Activated CD4-positive, alpha-beta T cell treated with anti-CD3 and anti-CD28 coated beads, Interleukin-2, amount 50 U/mL, for 4 hours (primary cell): ENCODE data around the gene MAP7D3.
"Not testable (repeated sequence)": the region's sequence is repeated elsewhere in the genome, so short reads cannot be mapped to it uniquely, and the experiment has no call there.

Source experiments
- DNase-seq, 2 experiments: peaks; one replicate each; pipeline ENCODE4 v3.0.0-alpha.2; 2020

Gene MAP7D3, protein sequence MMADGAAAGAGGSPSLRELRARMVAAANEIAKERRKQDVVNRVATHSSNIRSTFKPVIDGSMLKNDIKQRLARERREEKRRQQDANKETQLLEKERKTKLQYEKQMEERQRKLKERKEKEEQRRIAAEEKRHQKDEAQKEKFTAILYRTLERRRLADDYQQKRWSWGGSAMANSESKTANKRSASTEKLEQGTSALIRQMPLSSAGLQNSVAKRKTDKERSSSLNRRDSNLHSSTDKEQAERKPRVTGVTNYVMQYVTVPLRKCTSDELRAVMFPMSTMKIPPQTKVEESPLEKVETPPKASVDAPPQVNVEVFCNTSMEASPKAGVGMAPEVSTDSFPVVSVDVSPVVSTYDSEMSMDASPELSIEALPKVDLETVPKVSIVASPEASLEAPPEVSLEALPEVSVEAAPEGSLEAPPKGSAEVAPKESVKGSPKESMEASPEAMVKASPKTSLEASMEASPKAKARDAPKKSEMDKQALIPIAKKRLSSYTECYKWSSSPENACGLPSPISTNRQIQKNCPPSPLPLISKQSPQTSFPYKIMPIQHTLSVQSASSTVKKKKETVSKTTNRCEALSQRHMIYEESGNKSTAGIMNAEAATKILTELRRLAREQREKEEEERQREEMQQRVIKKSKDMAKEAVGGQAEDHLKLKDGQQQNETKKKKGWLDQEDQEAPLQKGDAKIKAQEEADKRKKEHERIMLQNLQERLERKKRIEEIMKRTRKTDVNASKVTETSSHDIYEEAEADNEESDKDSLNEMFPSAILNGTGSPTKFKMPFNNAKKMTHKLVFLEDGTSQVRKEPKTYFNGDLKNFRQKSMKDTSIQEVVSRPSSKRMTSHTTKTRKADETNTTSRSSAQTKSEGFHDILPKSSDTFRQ

DNA sequence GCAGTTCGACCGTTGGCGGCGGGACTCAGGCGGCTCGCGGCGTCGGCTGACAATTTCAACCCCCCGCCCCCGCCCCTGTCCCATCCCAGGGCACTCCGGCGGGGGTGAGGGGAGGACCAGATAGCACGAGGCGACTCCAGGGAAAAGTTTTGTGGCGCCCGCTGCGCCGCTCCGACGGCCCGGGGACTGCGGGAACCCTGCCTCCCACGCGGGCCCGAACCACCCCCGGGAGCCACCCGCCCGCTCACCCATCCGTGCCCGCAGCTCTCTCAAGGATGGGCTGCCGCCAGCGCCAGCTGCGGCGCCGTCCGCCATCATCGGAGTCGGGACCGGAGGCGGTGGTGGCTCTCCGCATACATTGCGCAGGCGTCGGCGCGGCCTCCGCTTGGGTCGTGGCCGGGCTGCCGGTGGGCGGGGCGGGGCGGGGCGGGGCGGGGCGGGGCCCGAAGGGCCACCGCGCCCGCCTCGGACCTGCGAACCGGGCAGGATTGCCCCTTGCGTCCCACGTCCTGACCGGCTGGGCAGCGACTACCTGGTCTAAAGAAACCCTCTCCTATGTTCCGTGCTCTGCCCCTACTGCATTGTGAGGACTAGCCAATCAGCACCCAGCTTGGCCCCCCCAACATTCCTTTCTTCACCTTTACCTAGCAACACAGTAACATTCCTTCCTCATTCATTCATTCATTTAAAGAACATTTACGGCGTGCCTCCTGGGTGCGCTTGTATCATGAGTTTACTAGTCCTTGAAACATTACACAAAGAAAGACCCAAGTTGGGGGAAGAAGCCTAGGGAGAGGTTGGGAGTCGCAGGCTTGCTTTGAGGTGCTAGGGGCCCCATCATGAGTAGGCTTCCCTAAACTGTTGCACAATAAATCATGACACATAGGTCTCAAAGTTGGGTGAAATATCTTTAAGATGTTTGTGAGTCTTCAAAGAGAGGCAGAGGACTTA lies at the start of gene MAP7D3:
Gene MAP7D3, minus strand, starts transcription at position 360 of the 951 bp plus-strand sequence. Its CDS starts 42 bp downstream, at position 318.
- peak; percentile 49 to 57 for DNase-seq

DNA sequence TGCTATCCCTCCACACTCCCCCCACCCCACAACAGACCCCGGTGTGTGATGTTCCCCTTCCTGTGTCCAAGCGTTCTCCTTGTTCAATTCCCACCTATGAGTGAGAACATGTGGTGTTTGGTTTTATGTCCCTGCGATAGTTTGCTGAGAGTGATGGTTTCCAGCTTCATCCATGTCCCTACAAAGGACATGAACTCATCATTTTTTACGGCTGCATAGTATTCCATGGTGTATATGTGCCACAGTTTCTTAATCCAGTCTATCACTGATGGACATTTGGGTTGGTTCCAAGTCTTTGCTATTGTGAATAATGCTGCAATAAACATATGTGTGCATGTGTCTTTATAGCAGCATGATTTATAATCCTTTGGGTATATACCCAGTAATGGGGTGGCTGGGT lies 49.5 kb upstream of the MAP7D3 start, which contains the start of gene ADGRG4:
Gene ADGRG4, plus strand, starts transcription at position 243 of the 400 bp plus-strand sequence. CDS start 7,815 bp downstream, outside the sequence.
- not testable (repeated sequence) for DNase-seq

DNA sequence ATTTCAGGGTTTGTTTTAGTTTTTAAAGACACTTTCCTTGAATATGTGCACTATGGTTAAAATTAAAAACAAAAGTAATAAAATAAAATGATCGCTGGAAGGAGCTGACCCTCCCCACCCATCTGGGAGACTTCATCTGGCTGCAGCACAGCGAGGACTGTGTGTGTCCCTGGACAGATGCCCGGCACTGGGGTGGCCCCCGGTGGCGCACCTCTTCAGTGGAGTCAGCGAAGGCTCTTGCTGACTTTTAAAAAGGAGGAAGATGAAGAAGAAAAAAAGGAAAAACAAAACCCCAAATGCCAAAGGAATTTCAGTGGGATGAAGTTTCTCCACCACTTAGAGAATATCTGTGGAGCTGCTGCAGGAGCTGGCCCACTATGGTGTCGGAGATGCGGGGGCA lies 44.2 kb upstream of the MAP7D3 start:
- no peak for DNase-seq

DNA sequence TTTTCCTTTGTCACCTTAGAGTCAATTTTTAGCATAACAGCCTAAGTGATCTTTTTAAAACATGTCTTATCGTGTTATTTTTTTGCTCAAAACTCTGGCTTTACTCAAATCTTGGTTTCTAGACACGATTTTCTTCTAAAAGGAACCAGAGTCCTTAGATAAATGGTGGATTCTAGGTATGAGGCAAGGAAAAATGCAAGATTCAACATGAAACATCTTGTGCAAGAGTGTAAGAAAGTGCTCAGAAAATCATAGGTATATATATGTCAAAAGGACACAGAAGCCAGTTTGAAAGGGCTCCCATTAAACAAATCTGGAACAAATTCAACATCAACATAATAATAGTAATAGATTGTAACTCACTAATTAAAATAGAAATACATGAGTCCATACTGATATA lies 41.5 kb upstream of the MAP7D3 start:
- no peak for DNase-seq

DNA sequence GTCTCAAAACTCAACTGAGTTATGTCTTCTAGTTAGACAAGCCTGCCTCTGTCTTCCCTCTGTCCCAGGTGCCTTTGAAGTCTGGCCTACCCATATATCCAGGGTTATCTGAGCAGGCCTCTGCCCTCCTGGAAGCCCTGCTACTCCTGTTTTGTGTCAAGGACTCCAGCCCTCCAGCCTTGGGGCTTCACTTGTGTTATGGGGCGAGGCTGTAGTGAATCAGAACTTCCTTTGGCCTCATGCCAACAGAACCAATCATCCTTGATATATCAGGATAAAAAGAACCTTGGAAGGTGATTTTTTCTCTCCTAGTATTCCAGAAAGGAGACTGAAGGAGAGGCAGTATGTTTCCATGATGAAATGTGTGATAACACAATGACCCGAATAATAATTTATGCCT lies 40.6 kb upstream of the MAP7D3 start:
- no peak for DNase-seq

DNA sequence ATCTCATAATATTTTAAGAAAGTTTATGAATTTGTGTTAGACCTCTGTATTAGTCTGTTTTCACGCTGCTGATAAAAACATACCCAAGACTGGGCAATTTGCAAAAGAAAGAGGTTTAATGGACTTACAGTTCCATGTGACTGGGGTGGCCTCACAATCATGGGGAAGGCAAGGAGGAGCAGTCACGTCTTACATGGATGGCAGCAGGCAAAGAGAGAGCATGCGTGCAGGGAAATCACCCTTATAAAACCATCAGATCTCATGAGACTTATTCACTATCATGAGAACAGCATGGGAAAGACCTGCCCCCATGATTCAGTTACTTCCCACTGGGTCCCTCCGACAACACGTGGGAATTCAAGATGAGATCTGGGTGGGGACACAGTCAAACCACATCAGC lies 35.2 kb upstream of the MAP7D3 start:
- not testable (repeated sequence) for DNase-seq

DNA sequence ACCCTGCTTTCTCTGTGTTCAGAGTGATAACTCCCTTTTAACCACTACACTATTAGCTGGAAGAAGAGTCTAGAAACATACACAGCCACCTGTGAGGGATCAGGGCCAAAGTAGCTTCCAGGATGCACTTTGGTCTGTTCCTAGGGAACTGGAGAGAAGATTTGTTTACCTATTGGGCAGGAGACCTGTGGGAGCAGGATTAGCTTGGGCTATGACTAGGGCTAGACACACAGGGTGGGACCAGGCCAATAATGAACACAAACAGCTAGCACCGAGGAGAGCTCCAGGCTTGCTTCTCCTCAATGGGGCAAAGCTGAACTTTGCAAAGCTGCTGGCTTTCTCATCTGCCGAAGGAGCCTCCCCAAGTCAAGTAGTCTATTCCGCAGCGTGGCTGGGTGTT lies 24.4 kb upstream of the MAP7D3 start:
- DNase-seq, result no peak

DNA sequence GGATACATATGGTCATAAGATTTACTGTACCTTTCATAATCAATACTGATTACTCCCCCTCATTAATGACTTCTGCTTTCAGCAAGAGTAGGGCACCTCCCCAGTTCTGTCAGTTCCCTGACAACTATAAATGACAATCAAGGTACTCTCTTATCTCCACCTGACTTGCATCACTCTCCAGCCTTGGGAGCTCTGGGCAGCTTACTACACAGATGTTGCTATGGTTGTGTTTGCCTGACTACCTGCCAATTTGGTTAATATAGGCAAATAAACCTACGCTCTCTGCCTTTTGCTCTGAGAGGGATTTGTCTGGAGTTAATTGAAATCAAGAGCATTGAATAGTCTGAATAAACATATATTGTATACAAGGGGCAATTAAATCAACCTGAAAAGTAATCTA lies 22.8 kb upstream of the MAP7D3 start:
- DNase-seq, result no peak

DNA sequence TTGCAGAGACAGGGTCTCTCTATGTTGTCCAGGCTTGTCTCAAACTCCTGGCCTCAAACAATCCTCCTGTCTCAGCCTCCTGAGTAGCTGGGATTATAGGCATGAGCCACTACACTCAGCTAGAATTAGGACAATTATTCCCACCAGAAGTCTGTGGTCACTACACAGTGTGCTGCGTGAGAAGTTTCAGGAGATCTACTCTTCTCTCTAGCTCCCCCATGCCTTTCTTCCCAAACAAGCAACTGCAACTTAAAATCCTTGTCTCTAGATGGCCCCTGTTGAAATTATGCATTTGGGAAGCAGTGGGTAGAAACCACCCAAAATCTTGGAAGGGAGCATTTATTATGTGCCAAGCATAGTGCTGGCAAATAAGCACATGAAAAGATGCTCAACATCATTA lies 21.1 kb upstream of the MAP7D3 start:
- no peak for DNase-seq

DNA sequence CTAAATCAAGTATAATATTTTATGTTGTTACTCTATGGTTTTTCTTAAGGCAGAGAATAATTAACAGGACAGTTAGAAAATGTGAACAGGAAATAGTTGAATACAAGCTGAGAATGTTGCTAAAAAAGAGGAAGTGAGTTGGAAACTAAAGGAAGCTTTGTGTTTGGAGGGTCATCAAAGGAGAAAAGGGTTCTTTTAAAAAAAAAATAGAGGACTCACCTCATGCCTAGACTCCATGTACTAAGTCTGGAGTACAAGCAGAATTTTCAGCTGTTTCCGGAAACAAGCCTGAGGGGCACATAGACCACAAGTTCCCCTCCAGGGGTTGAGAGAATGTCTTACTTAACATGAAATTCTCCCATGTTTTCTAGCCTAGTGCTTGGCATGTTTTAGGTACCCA lies 20.1 kb upstream of the MAP7D3 start:
- no peak for DNase-seq

DNA sequence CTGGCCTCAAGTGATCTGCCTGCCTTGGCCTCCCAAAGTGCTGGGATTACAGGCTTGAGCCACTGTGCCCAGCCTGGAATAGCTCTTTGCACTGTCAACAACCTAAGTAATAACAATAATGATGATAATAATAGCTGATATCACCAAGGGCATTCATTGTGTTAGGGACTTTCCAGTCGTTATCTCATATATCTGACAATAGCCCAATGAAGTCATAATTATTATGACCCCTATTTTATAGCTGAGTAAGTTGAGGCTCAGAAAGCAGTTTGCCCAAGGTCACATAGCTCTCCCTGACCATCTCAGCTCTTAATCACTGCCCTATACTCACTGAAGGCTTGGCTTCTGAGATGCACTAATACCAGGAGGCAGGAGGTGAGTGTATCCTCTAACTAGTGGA lies 18.7 kb upstream of the MAP7D3 start:
- DNase-seq, result no peak

DNA sequence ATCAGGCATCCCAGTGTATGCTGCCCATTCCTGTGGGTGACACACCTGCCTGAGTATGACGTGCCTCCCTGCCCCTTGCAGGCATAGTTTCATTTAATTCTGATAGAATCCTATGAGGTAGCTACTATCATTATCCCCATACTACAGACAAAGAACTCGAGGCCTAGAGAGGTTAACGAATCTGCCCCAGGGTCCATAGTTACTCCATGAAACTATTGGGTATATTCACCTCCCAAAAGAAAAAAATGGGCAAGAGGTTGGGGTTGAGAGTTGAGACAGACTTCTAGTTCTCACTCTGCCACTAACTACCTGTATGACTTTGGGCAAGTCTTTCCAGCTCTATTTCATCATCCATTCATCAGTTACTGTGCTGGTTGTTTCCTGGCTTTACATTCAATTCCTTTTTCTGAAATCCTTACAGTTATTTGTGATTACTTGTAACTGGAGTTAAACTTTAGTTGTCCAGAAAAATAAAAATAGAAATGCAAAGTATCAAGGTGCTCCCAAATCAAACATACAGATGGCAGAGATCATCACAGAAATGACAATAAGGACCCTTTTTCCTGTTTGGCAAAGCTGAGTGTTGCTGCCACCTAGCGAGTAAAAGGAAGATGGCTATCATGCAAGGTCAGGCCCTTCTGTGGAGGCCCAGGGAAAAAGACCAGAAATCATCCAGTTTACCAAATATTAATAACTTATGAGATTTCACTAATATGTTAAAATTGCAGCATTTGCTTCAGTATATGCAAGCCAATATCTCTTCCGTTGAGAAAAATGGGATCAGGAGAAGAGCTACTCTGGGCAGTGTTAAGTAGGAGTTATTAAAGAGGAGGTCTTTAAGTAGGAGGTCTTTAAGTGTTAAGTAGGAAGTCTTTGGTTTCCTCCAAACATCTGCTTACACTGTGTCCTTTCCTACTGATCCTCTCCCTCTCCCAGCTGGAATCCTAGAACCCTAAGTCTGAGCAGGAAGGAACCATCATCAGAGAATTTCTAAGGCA lies 17.1 kb upstream of the MAP7D3 start:
- peak; percentile 36 to 39 for DNase-seq

DNA sequence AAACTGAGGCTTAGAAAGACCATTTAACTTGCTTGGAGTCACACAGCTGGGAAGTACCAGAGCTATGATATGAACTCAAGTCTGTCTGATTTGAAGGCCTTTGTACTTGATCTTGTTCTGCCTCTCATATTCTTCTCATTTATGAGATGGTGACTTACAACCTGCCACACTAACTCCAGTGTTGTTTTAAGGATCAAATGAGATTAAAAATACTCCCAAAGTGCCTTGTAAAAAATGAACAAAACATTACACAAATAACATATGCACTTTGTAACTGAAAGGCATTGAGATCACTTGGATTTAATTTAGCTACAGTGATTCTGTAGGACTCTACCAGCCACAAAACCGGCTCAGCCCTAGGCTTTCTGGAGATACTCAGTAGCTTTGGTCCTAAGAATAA lies 15.6 kb upstream of the MAP7D3 start:
- DNase-seq, result no peak

DNA sequence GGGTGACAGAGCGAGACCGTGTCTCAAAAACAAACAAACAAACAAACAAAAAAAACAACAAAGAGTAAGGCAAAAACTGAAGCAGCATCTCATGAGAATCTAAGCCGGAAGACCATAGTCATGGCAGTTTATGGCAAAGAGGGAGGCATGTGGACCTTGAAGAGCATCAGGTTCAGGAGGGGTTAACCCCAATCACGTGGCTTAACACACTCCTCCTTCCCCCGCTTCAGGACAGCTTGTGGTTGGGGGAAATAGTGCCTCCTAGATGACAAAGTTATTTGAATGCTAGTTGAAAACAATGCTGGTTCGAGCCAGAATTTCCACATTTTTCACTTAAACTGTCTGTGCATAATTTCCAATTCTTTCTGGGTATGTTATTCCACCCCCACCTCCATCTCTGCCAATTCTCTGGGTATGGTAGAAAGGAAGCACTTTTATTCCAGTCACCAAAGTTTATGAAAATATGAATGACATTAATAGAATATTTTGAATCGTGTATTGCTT lies 11.7 kb upstream of the MAP7D3 start:
- DNase-seq, result no peak

DNA sequence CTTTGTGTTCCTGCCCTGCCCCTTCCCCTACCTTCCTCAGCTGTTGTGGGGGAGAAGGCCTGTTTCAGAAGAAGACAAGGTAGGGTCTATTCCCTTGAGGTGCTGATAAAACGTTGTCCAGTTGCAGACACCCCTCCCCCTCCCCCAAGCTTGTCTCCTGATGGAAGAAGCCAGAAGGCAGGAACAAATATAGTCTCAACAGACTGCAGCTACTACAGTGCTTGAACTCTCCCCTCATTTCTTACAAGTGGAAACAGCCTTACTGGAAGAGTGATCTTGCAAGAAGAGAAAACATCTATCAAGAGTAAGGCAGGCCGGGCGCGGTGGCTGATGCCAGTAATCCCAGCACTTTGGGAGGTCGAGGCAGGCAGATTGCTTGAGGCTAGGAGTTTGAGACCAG lies 11.0 kb upstream of the MAP7D3 start:
- no peak for DNase-seq

DNA sequence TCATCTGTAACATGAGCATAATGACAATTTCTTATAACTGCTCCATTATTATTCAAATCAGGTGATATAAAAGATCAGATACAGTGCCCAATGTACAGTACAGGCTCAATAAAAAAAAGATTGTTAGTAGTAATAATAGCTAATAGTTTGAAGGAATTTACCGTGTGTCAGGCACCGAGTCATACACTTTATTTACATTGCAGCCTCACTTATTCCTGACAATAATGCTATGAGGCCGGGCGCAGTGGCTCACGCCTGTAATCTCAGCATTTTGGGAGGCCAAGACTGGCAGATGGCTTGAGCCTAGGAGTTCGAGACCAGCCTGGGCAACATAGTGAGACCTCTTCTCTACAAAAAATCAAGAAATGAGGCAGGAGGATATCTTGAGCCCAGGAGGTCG lies 10.1 kb upstream of the MAP7D3 start:
- DNase-seq, result no peak

DNA sequence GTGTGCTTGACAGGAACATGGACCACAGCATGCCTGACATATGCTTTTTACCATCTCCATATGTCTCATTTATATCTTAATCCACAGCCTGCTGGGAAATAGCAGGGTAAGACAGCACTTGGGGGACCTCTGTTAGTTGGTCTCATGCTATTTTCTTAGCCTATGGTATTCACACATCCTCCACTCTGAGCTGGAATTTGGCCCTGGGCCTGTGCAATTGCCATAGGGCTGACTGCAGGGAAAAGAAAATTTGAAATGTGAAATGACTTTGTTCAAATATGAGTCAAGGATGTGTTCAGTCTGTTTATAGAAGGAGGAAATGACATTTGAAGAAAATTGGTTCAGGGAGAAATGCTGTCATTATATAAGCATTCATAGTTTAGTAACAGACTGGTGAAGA lies 9.6 kb upstream of the MAP7D3 start:
- no peak for DNase-seq

DNA sequence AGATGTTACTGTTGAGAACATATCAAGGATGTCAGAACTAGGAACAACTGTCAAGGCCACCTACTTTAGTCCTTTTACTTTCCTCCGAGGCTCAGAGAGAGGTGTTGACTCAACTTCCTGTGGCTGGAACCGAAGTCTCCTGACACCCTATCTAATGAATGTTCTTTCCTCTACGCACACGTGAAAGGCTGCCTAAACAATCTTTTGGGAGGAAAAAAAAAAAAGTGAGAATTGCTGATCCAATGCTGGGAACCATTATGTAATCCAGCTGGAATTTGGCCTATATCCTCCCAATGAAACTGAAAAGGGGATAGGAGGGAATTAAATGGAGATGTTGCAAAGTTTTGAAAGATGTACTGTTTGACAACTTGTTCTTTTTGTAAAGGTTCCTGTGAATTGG lies 8.3 kb upstream of the MAP7D3 start:
- DNase-seq, result peak in 1 of 2 experiments; percentile 2

DNA sequence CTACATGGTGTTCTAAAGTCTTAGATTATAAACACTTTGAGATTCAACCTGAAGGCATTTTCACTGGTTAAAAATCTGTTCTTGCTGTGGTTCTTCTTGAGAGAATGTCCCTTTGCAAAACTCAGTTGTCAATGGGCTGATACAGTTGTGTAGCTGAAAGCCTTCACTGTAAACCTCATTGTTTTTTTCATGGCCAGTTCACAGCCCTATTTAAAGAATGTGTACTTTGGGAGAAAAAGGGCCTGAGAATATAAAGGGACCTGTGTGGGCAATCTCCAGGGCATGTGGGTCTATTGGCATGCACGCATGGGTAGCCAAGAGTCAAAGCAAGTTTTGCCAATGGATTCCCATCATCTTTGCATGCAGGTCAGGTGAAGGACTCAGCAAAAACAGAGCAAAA lies 7.8 kb upstream of the MAP7D3 start:
- no peak for DNase-seq

DNA sequence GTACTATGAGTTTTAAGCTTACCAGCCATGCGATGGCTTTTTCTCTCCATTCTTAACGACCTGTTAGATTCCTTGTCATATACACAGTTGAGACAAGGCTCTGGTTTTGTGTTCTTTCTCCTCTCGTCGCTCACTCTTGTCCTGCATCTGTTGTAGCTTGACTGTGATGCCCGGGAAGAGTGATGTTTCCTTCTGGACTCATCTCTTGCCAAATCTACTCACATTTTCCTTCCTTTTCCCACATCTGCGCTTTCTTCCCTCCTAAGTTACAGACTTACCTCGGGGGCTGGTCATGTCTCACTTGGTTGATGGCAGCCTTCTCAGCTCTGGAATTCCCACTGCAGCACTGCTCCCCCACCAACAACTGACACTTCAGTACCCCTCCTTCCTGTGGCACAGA lies 4.8 kb upstream of the MAP7D3 start:
- DNase-seq, result no peak

DNA sequence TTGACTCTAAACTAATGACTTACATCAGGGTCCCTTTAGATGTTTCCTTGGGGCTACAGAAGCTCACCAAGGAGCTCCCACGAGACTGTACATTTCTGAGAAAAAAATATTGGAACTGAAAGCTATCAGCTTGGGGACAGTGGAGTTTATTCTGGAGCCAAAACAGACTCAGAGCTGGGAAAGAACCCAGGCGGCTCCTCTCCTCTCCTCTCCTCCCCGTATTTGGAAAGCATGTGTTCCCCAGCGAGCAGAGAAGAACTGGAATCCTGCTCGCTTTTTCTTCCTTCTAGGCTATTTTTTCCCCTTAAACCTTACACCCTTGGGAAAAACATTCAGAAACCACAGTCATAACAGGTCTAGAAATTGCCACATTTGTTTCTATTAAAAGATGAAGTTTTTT lies 4.3 kb upstream of the MAP7D3 start:
- no peak for DNase-seq
